ENCODE results near the gene ADAMTSL1. TPM values are rescaled to one million over a fixed set of nuclear protein-coding genes. Genes with fewer than 3 reads are reported as not detected.

The ADAMTSL1 gene
- total and polyA plus RNA-seq, 4 donors: 0.31 to 3.4 (median 1.9) TPM

GRCh38 chr9:18639911-18640310, 166.0 kb downstream of the ADAMTSL1 start:
- Histone ChIP-seq H3K4me1 (ENCODE audit: control insufficient read depth in 4 of 4, insufficient read depth in 4 of 4, low read length in 3 of 4) (no peaks in the 10 kb centered on the region), H3K4me3 (ENCODE audit: low read depth in 1 of 3, low read length in 3 of 3) (no peak overlapping the region), H3K27me3 (ENCODE audit: control insufficient read depth in 4 of 4, insufficient read depth in 4 of 4, low read length in 3 of 4) (no peaks in the 10 kb centered on the region), H3K36me3 (ENCODE audit: control insufficient read depth in 4 of 4, insufficient read depth in 3 of 4, low read depth in 1 of 4, low read length in 3 of 4) (peaks cover 0 to 2% (median 0%) of the 10 kb centered on the region in 4 donors), H3K9ac (ENCODE audit: low read depth in 1 of 2, low read length in 2 of 2) (no peak overlapping the region), H3K27ac (ENCODE audit: low read depth in 1 of 2, low read length in 2 of 2) (no peak overlapping the region), H3K9me3 (ENCODE audit: control insufficient read depth in 4 of 4, low read length in 3 of 4) (no peaks in the 10 kb centered on the region)
- WGBS: 88% methylated on average over 4 of the region's 4 CpGs
- TF ChIP-seq SP1 (IDR thresholded peaks at IDR 0.05): no peak
- no peak for DNase-seq (ENCODE audit: low spot score)

- H3K36me3 ChIP-seq (ENCODE audit: control insufficient read depth in 4 of 4, insufficient read depth in 3 of 4, low read depth in 1 of 4, low read length in 3 of 4): no peaks in the 10 kb centered on the region
- no peak for DNase-seq (ENCODE audit: low spot score)
- WGBS: 93% methylated on average over 5 of the region's 5 CpGs
- no peaks in the 10 kb centered on the region for H3K9me3 ChIP-seq (ENCODE audit: control insufficient read depth in 4 of 4, low read length in 3 of 4)
- TF ChIP-seq GABPA (IDR thresholded peaks at IDR 0.05 in 1 of 2, conservative IDR thresholded peaks at IDR 0.05 in 1 of 2) (no peak), JUND (IDR thresholded peaks at IDR 0.05) (no peak), FOXA2 (IDR thresholded peaks at IDR 0.05) (no peak), FOXA1 (IDR thresholded peaks at IDR 0.05) (no peak), ATF3 (IDR thresholded peaks at IDR 0.05) (no peak), ZBTB33 (IDR thresholded peaks at IDR 0.05) (no peak), SP1 (IDR thresholded peaks at IDR 0.05) (no peak), REST (IDR thresholded peaks at IDR 0.05) (no peak), HNF4A (conservative IDR thresholded peaks at IDR 0.05) (no peak), HNF4G (IDR thresholded peaks at IDR 0.05) (no peak), CTCF (IDR thresholded peaks at IDR 0.05; ENCODE audit: low read depth, low read length, missing input control) (no peak), TAF1 (conservative IDR thresholded peaks at IDR 0.05) (no peak), RAD21 (IDR thresholded peaks at IDR 0.05) (no peak), EGR1 (IDR thresholded peaks at IDR 0.05; ENCODE audit: low read depth in 2 of 2) (no peak), YY1 (IDR thresholded peaks at IDR 0.05) (no peak), MAX (IDR thresholded peaks at IDR 0.05) (no peak), RXRA (IDR thresholded peaks at IDR 0.05) (no peak), NR2F2 (IDR thresholded peaks at IDR 0.05) (no peak)
- H3K27me3 ChIP-seq (ENCODE audit: control insufficient read depth in 4 of 4, insufficient read depth in 4 of 4, low read length in 3 of 4): no peaks in the 10 kb centered on the region
- no peak overlapping the region for H3K9ac ChIP-seq (ENCODE audit: low read depth in 1 of 2, low read length in 2 of 2)
- no peaks in the 10 kb centered on the region for H3K4me1 ChIP-seq (ENCODE audit: control insufficient read depth in 4 of 4, insufficient read depth in 4 of 4, low read length in 3 of 4)
- no peak overlapping the region for H3K4me3 ChIP-seq (ENCODE audit: low read depth in 1 of 3, low read length in 3 of 3)
- H3K27ac ChIP-seq (ENCODE audit: low read depth in 1 of 2, low read length in 2 of 2): no peak overlapping the region
These were observed 185.1 kb downstream of the ADAMTSL1 start for GRCh38 chr9:18658804-18659705.
